Measurements from ENCODE around the gene ANTXR2. TPM values are rescaled to one million over a fixed set of nuclear protein-coding genes. Genes with fewer than 3 reads are reported as not detected.
"Not testable (repeated sequence)": the region's sequence is repeated elsewhere in the genome, so short reads cannot be mapped to it uniquely, and the experiment has no call there.

The ANTXR2 gene
- polyA plus RNA-seq, 3 donors from 2014 or later, result 8.1 to 13.8 (median 10.0) TPM

DNA sequence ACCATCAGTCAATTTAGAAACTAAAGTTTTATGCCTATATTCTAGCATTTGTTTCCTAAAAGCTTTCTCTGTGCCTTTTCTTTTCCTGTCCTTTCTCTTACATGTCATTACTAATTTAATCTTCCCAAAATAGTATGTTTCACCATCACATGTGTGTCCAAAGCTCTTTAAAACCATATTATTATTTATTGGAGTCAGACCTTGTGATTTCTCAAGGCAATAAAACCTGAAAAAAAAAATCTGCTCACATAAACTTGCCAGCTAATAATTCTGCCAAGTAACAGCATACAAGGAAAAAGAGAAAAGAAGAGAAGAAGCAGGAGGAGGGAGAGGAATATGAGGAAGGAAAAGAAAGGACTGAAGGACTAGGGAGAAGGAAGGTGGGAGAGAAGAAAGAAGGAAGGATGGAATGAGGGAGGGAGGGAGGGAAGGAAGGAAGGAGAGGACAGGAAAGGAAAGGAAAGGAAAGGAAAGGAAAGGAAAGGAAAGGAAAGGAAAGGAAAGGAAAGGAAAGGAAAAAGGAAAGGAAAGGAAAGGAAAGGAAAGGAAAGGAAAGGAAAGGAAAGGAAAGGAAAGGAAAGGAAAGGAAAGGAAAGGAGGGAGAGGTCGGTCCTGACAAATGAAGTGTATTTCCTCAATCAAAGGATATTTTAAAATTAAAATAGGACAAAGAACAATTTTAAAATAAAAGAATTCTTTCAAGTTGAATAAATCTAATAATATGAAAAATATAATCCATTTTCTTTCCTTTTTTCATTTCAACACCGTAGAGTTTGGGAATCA, 57.4 kb downstream of the ANTXR2 start:
- H3K27me3 Mint-ChIP-seq (ENCODE audit: low read depth in 3 of 3), result peaks cover 0 to 1% (median 0%) of the 10 kb centered on the region in 3 donors

GRCh38 chr4:80014531-80014930, 58.5 kb downstream of the ANTXR2 start:
- Mint-ChIP-seq H3K27me3 (ENCODE audit: low read depth in 3 of 3) (peaks cover 0 to 1% (median 0%) of the 10 kb centered on the region in 3 donors), H3K27ac (no peak overlapping the region), H3K4me1 (peaks cover 7 to 21% of the 10 kb centered on the region in 2 donors), H3K9me3 (no peaks in the 10 kb centered on the region), H3K36me3 (peaks cover 0 to 3% (median 0%) of the 10 kb centered on the region in 3 donors), H3K4me3 (no peak overlapping the region)
- DNase-seq, result no peak

More for the DNA sequence above, 57.4 kb downstream of the ANTXR2 start:
- DNase-seq, result no peak
- H3K9me3 Mint-ChIP-seq, result no peaks in the 10 kb centered on the region
- peaks cover 0 to 3% (median 0%) of the 10 kb centered on the region in 3 donors for H3K36me3 Mint-ChIP-seq
- H3K4me3 Mint-ChIP-seq, result no peak overlapping the region
- H3K27ac Mint-ChIP-seq, result no peak overlapping the region
- H3K4me1 Mint-ChIP-seq, result peaks cover 2 to 10% of the 10 kb centered on the region in 2 donors

DNA sequence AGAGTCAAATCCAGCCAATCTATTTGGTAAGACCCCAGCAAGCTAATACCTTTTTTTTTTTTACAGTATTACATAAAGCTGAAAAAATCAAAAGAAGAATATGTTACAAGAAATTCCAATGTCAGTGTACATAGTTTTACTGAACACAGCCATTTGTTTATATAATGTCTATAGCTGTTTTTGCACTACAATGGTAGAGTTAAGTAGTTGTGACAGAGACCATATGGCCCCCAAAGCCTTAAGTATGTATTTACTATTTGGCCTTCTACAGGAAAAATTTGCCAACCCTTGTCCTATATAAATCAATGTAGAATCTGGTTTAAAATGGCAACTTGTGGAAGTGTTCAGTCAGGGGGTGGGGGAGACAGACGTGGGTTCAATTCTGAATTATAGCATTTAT, 60.7 kb downstream of the ANTXR2 start:
- Mint-ChIP-seq H3K4me1 (peaks cover 16 to 37% of the 10 kb centered on the region in 2 donors), H3K27ac (no peak overlapping the region), H3K4me3 (no peak overlapping the region), H3K27me3 (ENCODE audit: low read depth in 3 of 3) (peaks cover 0 to 1% (median 0%) of the 10 kb centered on the region in 3 donors), H3K36me3 (peaks cover 0 to 3% (median 0%) of the 10 kb centered on the region in 3 donors), H3K9me3 (no peaks in the 10 kb centered on the region)
- no peak for DNase-seq

DNA sequence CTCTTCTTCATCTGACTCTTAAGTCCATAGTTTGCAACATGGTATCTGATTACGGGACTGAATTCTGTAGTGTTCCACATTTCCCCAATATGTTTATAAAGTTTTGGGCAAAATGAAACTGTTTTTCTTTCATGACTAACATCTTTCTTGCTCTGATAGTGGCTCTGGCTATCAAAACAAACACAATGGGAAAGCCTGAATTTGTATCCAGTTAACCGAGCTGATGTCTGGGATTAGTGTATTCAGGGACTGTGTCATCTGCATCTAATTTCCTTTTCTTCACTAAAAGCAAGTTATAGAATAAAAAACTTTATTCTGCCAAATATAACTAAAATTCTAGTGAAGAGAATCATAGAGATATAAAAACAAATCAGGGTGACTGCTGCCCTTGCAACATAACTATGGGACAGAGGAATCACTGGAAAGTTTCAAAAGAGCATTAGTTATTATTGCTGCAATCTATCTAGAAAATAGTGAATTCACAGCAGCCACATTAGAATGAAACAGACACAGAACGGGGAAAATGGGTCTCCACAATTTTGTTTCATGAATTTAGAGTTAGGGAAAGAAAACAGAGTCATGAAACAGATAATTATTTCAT, 61.3 kb downstream of the ANTXR2 start:
- Mint-ChIP-seq H3K4me3 (no peak overlapping the region), H3K36me3 (peaks cover 0 to 3% (median 0%) of the 10 kb centered on the region in 3 donors), H3K4me1 (peaks cover 20 to 42% of the 10 kb centered on the region in 2 donors), H3K27ac (peak overlapping the region in 1 of 6 donors; percentile 48), H3K9me3 (no peaks in the 10 kb centered on the region), H3K27me3 (ENCODE audit: low read depth in 3 of 3) (peaks cover 0 to 1% (median 0%) of the 10 kb centered on the region in 3 donors)
- DNase-seq, result no peak

- peaks cover 0 to 1% (median 0%) of the 10 kb centered on the region in 6 donors for H3K9me3 Mint-ChIP-seq
- peaks cover 0 to 3% (median 0%) of the 10 kb centered on the region in 3 donors for H3K36me3 Mint-ChIP-seq
- peak overlapping the region in 4 of 6 donors; percentile 1 to 53 (median 5) for H3K27ac Mint-ChIP-seq
- peaks cover 23 to 48% of the 10 kb centered on the region in 2 donors for H3K4me1 Mint-ChIP-seq
- DNase-seq, result no peak
- peak overlapping the region in 1 of 5 donors; percentile 42 for H3K4me3 Mint-ChIP-seq
- peaks cover 0 to 1% (median 0%) of the 10 kb centered on the region in 3 donors for H3K27me3 Mint-ChIP-seq (ENCODE audit: low read depth in 3 of 3)
These were observed 62.7 kb downstream of the ANTXR2 start for GRCh38 chr4:80010316-80010715.

DNA sequence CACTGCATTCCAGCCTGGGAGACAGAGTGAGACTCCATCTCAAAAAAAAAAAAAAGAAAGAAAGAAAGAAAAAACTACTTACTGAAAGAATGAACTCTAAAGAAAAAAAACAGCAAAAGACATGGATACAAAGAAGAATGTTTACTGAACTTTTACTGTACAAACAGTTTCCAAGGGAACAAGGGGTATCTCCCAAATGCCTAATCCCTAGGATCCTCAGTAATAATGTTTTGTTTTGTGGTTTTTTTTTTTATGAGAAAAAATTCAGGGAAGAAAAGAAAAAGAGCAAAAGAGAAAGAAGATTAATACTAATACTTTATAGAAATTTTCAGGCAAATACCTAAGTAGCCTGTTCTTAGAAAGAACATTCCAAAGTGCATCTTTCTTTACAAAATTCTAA, 63.2 kb downstream of the ANTXR2 start:
- Mint-ChIP-seq H3K27me3 (ENCODE audit: low read depth in 3 of 3) (peaks cover 0 to 1% (median 0%) of the 10 kb centered on the region in 3 donors), H3K4me3 (peak overlapping the region in 1 of 5 donors; percentile 42), H3K27ac (peak overlapping the region in 2 of 6 donors; percentile 3 to 32), H3K9me3 (peaks cover 0 to 1% (median 0%) of the 10 kb centered on the region in 6 donors), H3K4me1 (peaks cover 23 to 48% of the 10 kb centered on the region in 2 donors), H3K36me3 (peaks cover 0 to 3% (median under 1%) of the 10 kb centered on the region in 3 donors)
- DNase-seq, result no peak

- Mint-ChIP-seq H3K4me3 (peak overlapping the region in 1 of 5 donors; percentile 67), H3K9me3 (peaks cover 5 to 7% (median 6%) of the 10 kb centered on the region in 6 donors), H3K27ac (peak overlapping the region in 1 of 6 donors; percentile 43), H3K27me3 (ENCODE audit: low read depth in 3 of 3) (peaks cover 0 to 1% (median 0%) of the 10 kb centered on the region in 3 donors), H3K36me3 (peaks cover 5 to 10% (median 7%) of the 10 kb centered on the region in 3 donors), H3K4me1 (peaks cover 23 to 48% of the 10 kb centered on the region in 2 donors)
- DNase-seq, result no peak
These were observed 64.1 kb downstream of the ANTXR2 start for GRCh38 chr4:80008971-80009370.

DNA sequence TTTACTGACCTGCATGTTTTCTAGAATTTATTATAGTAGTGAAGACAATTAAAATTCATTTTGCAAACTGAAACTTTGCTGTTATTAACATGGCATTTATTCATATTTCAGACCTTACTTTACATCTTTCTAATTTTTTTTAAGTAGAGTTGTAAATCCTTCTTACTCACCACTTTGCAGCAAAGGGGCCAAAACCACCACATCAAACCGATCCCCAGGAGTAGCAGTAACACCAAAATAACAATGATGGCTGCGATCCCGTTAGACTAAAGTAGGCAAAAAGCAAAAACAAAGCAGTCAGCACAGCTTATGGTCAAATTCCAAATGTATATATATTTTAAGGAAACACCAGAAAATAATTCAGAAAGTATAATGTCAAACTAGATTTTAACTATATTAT, 64.7 kb downstream of the ANTXR2 start:
- H3K27me3 Mint-ChIP-seq (ENCODE audit: low read depth in 3 of 3), result peaks cover 0 to 1% (median 0%) of the 10 kb centered on the region in 3 donors
- H3K36me3 Mint-ChIP-seq, result peaks cover 5 to 10% (median 7%) of the 10 kb centered on the region in 3 donors
- H3K27ac Mint-ChIP-seq, result peak overlapping the region in 2 of 6 donors; percentile 73 to 85
- no peak for DNase-seq
- H3K9me3 Mint-ChIP-seq, result peaks cover 5 to 7% (median 6%) of the 10 kb centered on the region in 6 donors
- H3K4me1 Mint-ChIP-seq, result peaks cover 23 to 48% of the 10 kb centered on the region in 2 donors
- peak overlapping the region in 1 of 5 donors; percentile 64 for H3K4me3 Mint-ChIP-seq

GRCh38 chr4:80007745-80008149, 65.3 kb downstream of the ANTXR2 start:
- Mint-ChIP-seq H3K27ac (peak overlapping the region in 2 of 6 donors; percentile 73 to 85), H3K4me1 (peaks cover 23 to 48% of the 10 kb centered on the region in 2 donors), H3K27me3 (ENCODE audit: low read depth in 3 of 3) (peaks cover 0 to 1% (median 0%) of the 10 kb centered on the region in 3 donors), H3K9me3 (peaks cover 5 to 7% (median 6%) of the 10 kb centered on the region in 6 donors), H3K36me3 (peaks cover 5 to 10% (median 7%) of the 10 kb centered on the region in 3 donors), H3K4me3 (peak overlapping the region in 1 of 5 donors; percentile 64)
- DNase-seq, result no peak

GRCh38 chr4:80006935-80007744, 65.9 kb downstream of the ANTXR2 start:
- Mint-ChIP-seq H3K36me3 (peaks cover 5 to 10% (median 7%) of the 10 kb centered on the region in 3 donors), H3K27ac (peak overlapping the region in 4 of 6 donors; percentile 15 to 85 (median 56)), H3K4me1 (peaks cover 23 to 48% of the 10 kb centered on the region in 2 donors), H3K27me3 (ENCODE audit: low read depth in 3 of 3) (peaks cover 0 to 1% (median 0%) of the 10 kb centered on the region in 3 donors), H3K4me3 (peak overlapping the region in 2 of 5 donors; percentile 17 to 75), H3K9me3 (peaks cover 5 to 7% (median 6%) of the 10 kb centered on the region in 6 donors)
- DNase-seq, result no peak

DNA sequence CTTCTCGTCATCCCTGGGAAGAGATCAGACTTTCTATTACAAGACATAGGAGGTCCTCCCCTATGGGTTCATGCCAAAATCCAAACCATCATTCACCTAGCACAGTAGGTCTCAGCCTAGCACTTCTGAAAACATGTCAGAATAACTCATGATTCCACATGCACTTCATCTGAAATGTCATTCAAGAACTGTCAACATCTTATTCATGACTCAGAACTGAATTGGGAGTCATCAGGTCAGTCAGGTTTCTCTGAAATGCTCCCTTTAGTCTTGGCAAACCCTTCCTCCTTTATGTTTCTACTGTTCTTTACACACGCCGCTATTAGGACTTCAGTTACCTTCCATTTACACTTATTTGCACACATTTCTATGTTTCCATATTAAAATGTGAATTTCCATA, 67.2 kb downstream of the ANTXR2 start:
- H3K27me3 Mint-ChIP-seq (ENCODE audit: low read depth in 3 of 3), result peaks cover 0 to 2% (median 0%) of the 10 kb centered on the region in 3 donors
- H3K36me3 Mint-ChIP-seq, result peaks cover 5 to 7% (median 7%) of the 10 kb centered on the region in 3 donors
- no peak for DNase-seq
- peaks cover 5 to 10% (median 6%) of the 10 kb centered on the region in 6 donors for H3K9me3 Mint-ChIP-seq
- peaks cover 21 to 39% of the 10 kb centered on the region in 2 donors for H3K4me1 Mint-ChIP-seq
- H3K4me3 Mint-ChIP-seq, result no peak overlapping the region
- peak overlapping the region in 2 of 6 donors; percentile 27 to 41 for H3K27ac Mint-ChIP-seq

- DNase-seq, result no peak
- peaks cover 0 to 2% (median 0%) of the 10 kb centered on the region in 3 donors for H3K27me3 Mint-ChIP-seq (ENCODE audit: low read depth in 3 of 3)
- H3K9me3 Mint-ChIP-seq, result peaks cover 5 to 10% (median 6%) of the 10 kb centered on the region in 6 donors
- peaks cover 16 to 27% of the 10 kb centered on the region in 2 donors for H3K4me1 Mint-ChIP-seq
- H3K36me3 Mint-ChIP-seq, result peaks cover 5 to 7% (median 7%) of the 10 kb centered on the region in 3 donors
- no peak overlapping the region for H3K27ac Mint-ChIP-seq
- no peak overlapping the region for H3K4me3 Mint-ChIP-seq
These were observed 68.7 kb downstream of the ANTXR2 start for GRCh38 chr4:80004319-80004718.

DNA sequence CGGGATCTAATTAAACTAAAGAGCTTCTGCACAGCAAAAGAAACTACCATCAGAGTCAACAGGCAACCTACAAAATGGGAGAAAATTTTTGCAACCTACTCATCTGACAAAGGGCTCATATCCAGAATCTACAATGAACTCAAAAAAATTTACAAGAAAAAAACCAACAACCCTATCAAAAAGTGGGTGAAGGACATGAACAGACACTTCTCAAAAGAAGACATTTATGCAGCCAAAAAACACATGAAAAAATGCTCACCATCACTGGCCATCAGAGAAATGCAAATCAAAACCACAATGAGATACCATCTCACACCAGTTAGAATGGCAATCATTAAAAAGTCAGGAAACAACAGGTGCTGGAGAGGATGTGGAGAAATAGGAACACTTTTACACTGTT, 70.5 kb downstream of the ANTXR2 start:
- not testable (repeated sequence) for H3K36me3 Mint-ChIP-seq; H3K4me3 Mint-ChIP-seq; H3K9me3 Mint-ChIP-seq; DNase-seq; H3K27me3 Mint-ChIP-seq (ENCODE audit: low read depth in 3 of 3); H3K27ac Mint-ChIP-seq
- H3K4me1 Mint-ChIP-seq, result peaks cover 7 to 12% of the 10 kb centered on the region in 2 donors

All from immature natural killer cell (primary cell).